Cerebellar cortex (tissue), 1 donor: Measurements from ENCODE around the gene FANCE.

Experiments
- DNase-seq: peaks from one replicate; pipeline ENCODE4 v3.0.0-alpha.2; 2015; ENCODE audit warnings: low spot score

The FANCE gene

DNA sequence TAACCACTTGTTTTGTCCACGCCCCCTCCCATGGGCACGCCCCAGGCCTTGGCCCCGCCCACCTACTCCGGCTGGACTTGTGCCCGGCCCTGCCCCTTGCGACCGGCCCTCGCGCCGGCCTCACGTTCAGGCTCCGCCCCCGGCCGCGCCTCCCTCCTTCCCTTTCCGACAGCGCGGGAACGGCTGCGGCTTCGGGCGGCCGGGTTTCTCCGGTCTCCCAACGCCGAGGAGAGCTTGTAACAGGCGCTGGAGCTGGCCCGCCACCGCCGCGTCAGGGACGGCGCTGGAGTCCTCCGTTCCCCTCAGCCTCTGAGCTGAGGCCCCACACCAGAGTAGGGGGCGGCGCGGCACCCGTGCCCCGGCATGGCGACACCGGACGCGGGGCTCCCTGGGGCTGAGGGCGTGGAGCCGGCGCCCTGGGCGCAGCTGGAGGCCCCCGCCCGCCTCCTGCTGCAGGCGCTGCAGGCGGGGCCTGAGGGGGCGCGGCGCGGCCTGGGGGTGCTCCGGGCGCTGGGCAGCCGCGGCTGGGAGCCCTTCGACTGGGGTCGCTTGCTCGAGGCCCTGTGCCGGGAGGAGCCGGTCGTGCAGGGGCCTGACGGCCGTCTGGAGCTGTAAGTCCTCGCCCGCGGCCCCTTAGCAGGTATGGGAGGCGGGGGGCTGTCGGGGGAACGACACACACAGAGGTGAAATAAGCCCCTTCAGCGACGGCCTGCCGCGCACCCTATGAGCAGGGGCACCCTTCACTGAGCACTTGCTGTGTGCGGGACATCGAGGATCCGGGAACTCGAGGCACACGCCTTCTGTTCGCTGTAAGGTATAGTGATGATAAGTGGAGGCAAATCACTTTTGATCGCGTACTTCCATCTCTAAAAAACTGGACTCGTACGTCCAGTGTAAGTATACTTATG is at the start of gene FANCE:
Gene FANCE, plus strand, starts transcription at position 156 of the 908 bp plus-strand sequence. Its CDS starts 208 bp downstream, at position 364.
- peak; percentile 83 for DNase-seq

DNA sequence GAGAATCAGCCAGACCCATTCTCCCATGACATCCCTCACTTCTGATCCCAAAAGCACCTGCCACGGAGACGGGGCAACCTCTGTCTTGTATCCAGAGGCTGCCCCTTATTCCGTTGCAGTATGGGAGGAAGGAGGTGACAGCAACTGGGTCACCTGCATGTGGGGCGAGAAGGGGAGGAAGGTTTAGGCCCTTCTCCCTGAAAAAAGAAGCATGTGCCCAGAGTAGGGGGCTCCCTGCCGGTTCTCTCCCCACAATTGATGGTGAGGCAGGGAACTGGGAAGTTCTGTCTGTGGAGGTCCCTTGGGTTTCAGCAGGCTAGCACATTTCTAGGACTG is 49.3 kb upstream of the FANCE start:
- DNase-seq = no peak

- no peak for DNase-seq
Measured at GRCh38 chr6:35403544-35404442, 48.3 kb upstream of the FANCE start.

DNA sequence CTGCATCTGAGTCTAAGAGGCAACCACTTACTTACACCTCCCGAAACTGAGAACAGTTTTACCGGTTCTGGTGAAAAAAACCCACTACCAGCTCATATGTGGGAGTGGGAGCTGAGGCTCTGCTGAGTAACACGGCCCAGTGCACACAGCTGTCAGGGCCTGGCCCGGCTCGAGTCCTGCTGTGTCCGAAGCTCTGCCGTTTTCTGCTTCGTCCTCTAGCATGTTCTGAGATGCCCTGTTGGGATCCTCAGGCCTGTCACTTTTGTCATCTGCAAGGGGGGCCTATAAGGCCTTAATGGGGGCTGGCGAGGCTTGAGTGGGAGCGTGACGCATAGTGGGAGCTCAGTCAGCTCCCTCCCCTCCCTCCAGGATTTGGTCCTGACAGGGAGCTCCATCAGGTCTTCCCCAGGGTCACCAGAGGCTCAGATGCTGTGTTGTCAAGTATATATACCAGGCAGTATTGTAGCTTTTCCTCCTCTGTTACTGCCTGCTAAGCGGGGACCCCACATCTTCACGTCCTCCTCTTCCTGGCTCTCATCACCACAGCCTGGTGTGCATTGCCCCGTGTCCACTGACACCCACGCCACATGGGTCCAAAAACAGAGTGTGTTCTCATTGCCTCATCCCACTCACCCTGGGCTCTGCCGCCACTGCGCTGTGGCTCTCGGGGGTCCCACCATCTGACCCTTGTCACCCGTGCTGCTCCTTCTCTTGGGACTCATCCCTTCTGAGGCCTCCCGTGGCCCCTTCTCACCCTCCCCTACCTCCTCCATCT is 45.2 kb upstream of the FANCE start:
- DNase-seq = no peak

GRCh38 chr6:35409245-35409644 is 42.9 kb upstream of the FANCE start:
- DNase-seq = no peak

GRCh38 chr6:35410131-35410530 is 42.0 kb upstream of the FANCE start:
- DNase-seq = no peak

DNA sequence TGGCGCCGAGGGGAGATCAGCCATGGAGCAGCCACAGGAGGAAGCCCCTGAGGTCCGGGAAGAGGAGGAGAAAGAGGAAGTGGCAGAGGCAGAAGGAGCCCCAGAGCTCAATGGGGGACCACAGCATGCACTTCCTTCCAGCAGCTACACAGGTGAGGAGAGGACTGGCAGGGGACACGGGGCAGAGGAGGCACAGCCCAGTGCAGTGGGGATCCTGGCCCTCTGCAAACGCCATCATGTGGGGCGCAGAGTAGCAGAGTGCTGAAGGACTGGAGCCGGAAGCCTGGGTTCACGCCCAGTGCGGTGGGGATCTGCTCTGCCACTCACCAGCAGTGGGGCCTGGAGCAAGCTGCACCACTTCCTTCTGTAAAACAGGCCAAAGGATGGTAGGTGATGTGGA is 41.1 kb upstream of the FANCE start:
- no peak for DNase-seq

DNA sequence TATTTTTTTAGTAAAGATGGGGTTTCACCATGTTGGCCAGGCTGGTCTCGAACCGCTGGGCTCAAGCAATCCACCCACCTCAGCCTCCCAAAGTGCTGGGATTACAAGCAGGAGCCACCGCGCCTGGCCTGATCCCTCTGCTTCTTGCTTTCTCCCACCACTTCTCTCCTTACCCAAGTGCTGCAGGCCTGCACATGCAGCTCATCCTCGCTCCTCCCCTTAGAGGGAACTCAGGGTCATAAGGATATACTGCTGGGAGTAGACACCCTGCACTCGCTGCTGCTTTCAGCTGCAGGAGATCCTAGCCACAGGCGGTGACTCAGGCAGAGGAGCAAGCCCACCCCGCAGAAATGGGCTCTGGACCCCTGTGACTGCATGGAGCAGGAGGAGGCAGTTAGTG is 40.0 kb upstream of the FANCE start:
- DNase-seq = no peak

DNA sequence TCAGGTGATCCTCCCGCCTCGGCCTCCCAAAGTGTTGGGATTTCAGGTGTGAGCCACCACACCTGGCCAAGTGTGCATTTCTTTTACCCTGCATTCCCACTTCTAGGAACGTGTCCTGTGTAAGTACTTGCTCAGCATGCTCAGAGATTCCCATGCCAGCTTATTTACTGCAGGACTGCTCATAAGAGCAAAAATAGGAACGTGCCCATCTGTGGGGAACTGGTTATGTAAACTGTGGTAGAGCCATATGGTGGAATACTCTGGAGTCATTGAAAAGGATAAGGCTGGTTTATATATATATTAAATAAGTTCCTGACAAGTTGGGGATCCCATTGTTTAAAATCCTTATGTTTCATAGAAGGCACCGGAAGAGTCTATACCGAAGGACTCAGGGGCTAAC is 38.2 kb upstream of the FANCE start:
- peak; percentile 83 for DNase-seq

DNA sequence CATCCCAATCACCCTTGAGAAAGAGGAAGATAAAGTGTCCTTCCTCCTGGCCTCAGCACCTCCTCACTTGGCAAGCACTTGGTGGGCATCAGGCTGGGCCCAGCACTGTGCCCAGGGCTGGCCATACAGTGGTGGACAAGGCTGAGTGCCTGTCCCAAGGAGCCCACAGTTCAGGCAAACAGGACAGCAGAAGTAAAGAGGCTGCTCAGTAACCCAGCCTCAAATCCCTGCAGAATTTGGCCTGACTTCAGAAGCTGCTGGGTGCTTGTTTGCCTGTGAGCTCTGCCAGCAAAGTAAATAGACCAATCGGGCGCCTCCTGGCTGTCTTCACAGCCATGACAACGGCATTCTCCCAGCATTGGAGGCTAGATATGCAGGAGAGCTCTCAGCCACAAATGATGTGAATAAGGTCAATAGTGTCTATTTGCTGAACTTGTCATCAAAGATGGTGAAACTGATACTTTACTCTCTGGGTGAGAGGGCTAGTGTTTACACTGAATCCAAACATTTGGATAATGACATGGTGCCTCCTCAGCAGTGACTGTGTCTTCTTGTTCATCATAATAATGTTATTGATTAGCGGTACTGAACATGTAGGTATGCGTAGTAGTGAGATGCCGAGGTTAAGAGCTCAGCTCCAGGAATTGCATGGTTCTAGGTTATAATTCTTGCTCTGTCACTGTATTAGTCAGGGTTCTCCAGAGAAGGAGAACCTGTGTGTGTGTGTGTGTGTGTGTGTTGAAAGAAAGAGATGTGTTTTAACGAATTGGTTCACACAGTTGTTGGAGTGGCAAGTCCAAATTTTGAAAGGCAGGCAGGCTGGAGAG is 36.9 kb upstream of the FANCE start:
- DNase-seq = peak; percentile 98

GRCh38 chr6:35417979-35418661 is 34.0 kb upstream of the FANCE start:
- no peak for DNase-seq

- peak; percentile 30 for DNase-seq
Measured at GRCh38 chr6:35419417-35419816, 32.7 kb upstream of the FANCE start.

- no peak for DNase-seq
Measured at GRCh38 chr6:35419961-35420360, 32.2 kb upstream of the FANCE start.

DNA sequence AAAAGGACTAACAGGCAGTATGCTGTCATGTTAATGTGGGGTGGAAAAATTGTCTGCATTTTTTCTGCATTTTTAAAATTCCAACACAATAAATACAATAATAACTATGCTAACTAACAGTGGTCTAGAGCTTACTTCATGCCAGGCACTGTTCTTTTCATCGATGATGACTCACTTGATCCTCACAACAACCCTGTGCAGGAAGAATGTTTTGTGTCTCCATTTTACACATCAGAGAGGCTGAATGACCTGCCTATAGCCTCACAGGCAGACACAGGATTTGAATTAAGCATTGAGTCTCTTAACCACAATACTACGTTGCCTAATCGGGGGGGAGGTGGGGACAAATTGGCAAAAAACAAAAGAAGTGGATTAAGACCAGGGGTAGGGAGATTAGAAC is 26.9 kb upstream of the FANCE start:
- DNase-seq = no peak

GRCh38 chr6:35426074-35426473 is 26.1 kb upstream of the FANCE start:
- no peak for DNase-seq

GRCh38 chr6:35427435-35427834 is 24.7 kb upstream of the FANCE start:
- DNase-seq = no peak

- no peak for DNase-seq
Measured at GRCh38 chr6:35427851-35428321, 24.3 kb upstream of the FANCE start.

DNA sequence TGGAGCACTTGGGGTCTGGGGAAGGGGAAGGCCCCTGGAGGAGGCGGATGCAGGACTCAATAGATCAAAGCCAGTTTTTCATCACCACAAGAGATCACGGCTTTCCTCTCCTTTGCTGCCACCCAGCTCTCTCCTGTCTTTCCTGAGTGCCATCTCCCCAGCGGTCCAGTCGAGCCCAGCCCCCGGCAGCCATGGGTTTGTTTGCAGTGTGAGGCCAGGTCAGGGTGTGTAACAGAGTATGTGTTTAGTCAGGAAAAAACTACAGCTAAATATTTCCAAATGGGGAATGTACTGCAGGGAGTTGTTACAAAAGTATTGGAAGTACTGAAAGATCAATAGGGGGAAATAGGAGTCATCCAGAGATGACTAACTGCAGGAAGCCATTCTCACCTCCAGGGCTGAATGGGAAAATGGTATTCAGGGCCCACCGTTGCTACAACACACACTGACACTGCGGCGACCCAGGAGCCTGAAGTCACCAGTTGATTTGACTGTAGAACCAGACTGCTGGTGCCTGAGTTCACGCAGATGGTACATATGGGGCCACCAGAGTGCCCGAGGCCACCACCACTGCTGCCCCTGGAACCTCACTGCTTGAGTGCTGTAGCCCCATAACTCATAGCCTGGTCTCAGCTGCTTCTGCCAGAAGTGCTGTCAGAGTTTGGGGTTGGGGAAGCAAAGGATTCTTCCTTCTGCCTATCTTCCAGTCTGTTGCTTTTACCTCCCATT is 23.6 kb upstream of the FANCE start:
- no peak for DNase-seq

DNA sequence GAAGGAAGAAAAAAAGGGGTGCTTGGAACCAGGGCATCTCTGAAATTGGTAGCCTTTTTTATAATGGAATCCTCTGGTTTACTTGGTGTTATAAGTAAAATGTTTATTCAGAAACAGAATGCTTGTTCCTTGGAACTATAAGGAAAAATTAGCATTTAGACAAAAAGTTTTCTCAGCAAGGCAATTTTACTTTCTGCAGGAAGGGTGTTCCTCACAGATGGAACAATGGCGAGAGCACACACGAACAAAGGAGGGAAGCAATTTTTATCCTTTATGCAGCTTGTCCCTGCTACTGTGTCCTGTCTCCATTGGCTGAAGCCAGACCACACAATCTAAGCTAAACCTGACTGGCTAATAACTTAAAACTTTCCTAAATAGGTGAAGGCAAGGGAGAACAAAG is 22.7 kb upstream of the FANCE start:
- DNase-seq = no peak

- DNase-seq = no peak
Measured at GRCh38 chr6:35432291-35432690, 19.8 kb upstream of the FANCE start.
